Measurements from ENCODE around the gene PHETA1. TPM values are rescaled to one million over a fixed set of nuclear protein-coding genes. Genes with fewer than 3 reads are reported as not detected.

The PHETA1 gene
- total RNA-seq, 1 experiment from 2014 or later = 10.6 TPM

- no peak for TF ChIP-seq TCF7L2 (IDR thresholded peaks at IDR 0.05; ENCODE audit: borderline replicate concordance, extremely low read depth, insufficient read depth, insufficient read length)
- no peak for TF ChIP-seq RAD21 (IDR thresholded peaks at IDR 0.05; ENCODE audit: low read depth)
- TF ChIP-seq ZBTB33 (IDR thresholded peaks at IDR 0.05; ENCODE audit: extremely low read depth, insufficient replicate concordance, low read length) = no peak
- no peak for TF ChIP-seq SRF (IDR thresholded peaks at IDR 0.05; ENCODE audit: low read depth)
- no peak for TF ChIP-seq EZH2phosphoT487 (IDR thresholded peaks at IDR 0.05; ENCODE audit: borderline replicate concordance)
- no peak for TF ChIP-seq EGR1 (IDR thresholded peaks at IDR 0.05; ENCODE audit: low read depth)
Observed at GRCh38 chr12:111409780-111410430, 41.0 kb upstream of the PHETA1 start (continued).

GRCh38 chr12:111409403-111409779, 40.5 kb upstream of the PHETA1 start:
- Histone ChIP-seq H4K20me1 (ENCODE audit: insufficient read depth) (no peaks in the 10 kb centered on the region), H3K36me3 (ENCODE audit: control insufficient read depth in 1 of 2, insufficient read depth in 2 of 2, low read length in 2 of 2) (no peaks in the 10 kb centered on the region), H3K27me3 (ENCODE audit: insufficient read depth, low read length) (no peaks in the 10 kb centered on the region), H3K9me2 (ENCODE audit: insufficient read depth) (no peaks in the 10 kb centered on the region), H3K4me2 (ENCODE audit: low read length) (peak overlapping the region; percentile 67), H3K4me3 (replicated peaks in 1 of 2; ENCODE audit: low read depth in 1 of 2, low read length in 2 of 2) (peak overlapping the region in 1 of 2 experiments; percentile 18; a peak in 1 of 4 replicates), H3K9me3 (ENCODE audit: control insufficient read depth in 1 of 2, insufficient read depth in 1 of 2, low read depth in 1 of 2, low read length in 2 of 2) (no peaks in the 10 kb centered on the region), H2AFZ (ENCODE audit: low read depth, low read length, poor library complexity, severe bottlenecking) (no peak overlapping the region), H3K27ac (ENCODE audit: low read depth, low read length) (peak overlapping the region; percentile 30; the same call in 1 of the 2 replicates), H3K9ac (ENCODE audit: low read length) (peak overlapping the region; percentile 38), H3K4me1 (ENCODE audit: control insufficient read depth in 1 of 2, insufficient read depth in 2 of 2, low read length in 2 of 2) (peaks cover 35 to 81% of the 10 kb centered on the region in 2 experiments), H3K79me2 (ENCODE audit: insufficient read depth, low read length) (peaks cover 40% of the 10 kb centered on the region)
- intact Hi-C loops (cut with micrococcal nuclease) = no loop called here
- DNase-seq (ENCODE audit: low read depth, low spot score) = no peak
- POLR2A ChIA-PET = interaction anchor here (1.3 kb wide), 1 partner anchor 29 kb away, joined by 4 read pairs; no protein-coding TSS in a partner anchor
- no peak for ATAC-seq
- no TSS peak for BruUV-seq (replicated peaks)
- CTCF ChIA-PET = no interaction called here
- RAD21 ChIA-PET (ENCODE audit: low non-redundant PET in 1 of 2, low total read pairs in 2 of 2, uncharacterized antibody in 2 of 2, unreplicated experiment in 2 of 2) = no interaction called here
- TF ChIP-seq FOSL1 (IDR thresholded peaks at IDR 0.05; ENCODE audit: low read depth) (no peak), EZH2phosphoT487 (IDR thresholded peaks at IDR 0.05; ENCODE audit: borderline replicate concordance) (no peak), POLR2AphosphoS5 (IDR thresholded peaks at IDR 0.05; ENCODE audit: low read depth, low read length) (no peak), CEBPB (IDR thresholded peaks at IDR 0.05; ENCODE audit: low read depth) (no peak), MAX (IDR thresholded peaks at IDR 0.05) (no peak), JUND (IDR thresholded peaks at IDR 0.05) (no peak), SIN3A (IDR thresholded peaks at IDR 0.05; ENCODE audit: low read depth) (no peak), ZBTB33 (IDR thresholded peaks at IDR 0.05; ENCODE audit: extremely low read depth, insufficient replicate concordance, low read length) (no peak), ZNF274 (IDR thresholded peaks at IDR 0.05; ENCODE audit: low read depth, low read length) (no peak), SRF (IDR thresholded peaks at IDR 0.05; ENCODE audit: low read depth) (no peak), CBX3 (IDR thresholded peaks at IDR 0.05; ENCODE audit: low read depth) (no peak), RAD21 (IDR thresholded peaks at IDR 0.05; ENCODE audit: low read depth) (no peak), YY1 (IDR thresholded peaks at IDR 0.05; ENCODE audit: extremely low read depth, insufficient replicate concordance, low read depth, low read length) (no peak), REST (IDR thresholded peaks at IDR 0.05; ENCODE audit: low read depth) (no peak), EZH2 (IDR thresholded peaks at IDR 0.05) (no peak)

All from HCT116 (cell line).